HG03066 (cell line): ENCODE results near the gene DAB1.

ENCODE experiments used
- ATAC-seq: cut with Tn5 transposase; IDR thresholded peaks from one replicate; pipeline ENCODE4 v1.9.1; 2021; ENCODE audit warnings: low read depth; ENCODE audit not compliant: unreplicated experiment

DAB1 gene

GRCh38 chr1:57186455-57186854, 237.4 kb downstream of the DAB1 start:
- no peak for ATAC-seq

GRCh38 chr1:57179001-57179400, 244.9 kb downstream of the DAB1 start:
- ATAC-seq: no peak

GRCh38 chr1:57175506-57175905, 248.4 kb downstream of the DAB1 start:
- no peak for ATAC-seq

GRCh38 chr1:57172040-57172439, 251.8 kb downstream of the DAB1 start:
- no peak for ATAC-seq

GRCh38 chr1:57167997-57168396, 255.9 kb downstream of the DAB1 start:
- no peak for ATAC-seq

GRCh38 chr1:57165546-57165945, 258.3 kb downstream of the DAB1 start:
- ATAC-seq: no peak

- ATAC-seq: no peak
Measured at GRCh38 chr1:57164584-57164983, 259.3 kb downstream of the DAB1 start.

- ATAC-seq: no peak
Measured at GRCh38 chr1:57163789-57164188, 260.1 kb downstream of the DAB1 start.

GRCh38 chr1:57163325-57163724, 260.5 kb downstream of the DAB1 start:
- ATAC-seq: no peak

GRCh38 chr1:57162607-57163261, 261.1 kb downstream of the DAB1 start:
- no peak for ATAC-seq

GRCh38 chr1:57160594-57160993, 263.3 kb downstream of the DAB1 start:
- ATAC-seq: no peak

GRCh38 chr1:57158604-57158998, 265.3 kb downstream of the DAB1 start:
- ATAC-seq: no peak

- ATAC-seq: no peak
Measured at GRCh38 chr1:57157818-57158603, 265.8 kb downstream of the DAB1 start.

- no peak for ATAC-seq
Measured at GRCh38 chr1:57156907-57157306, 267.0 kb downstream of the DAB1 start.

GRCh38 chr1:57146100-57146499, 277.8 kb downstream of the DAB1 start:
- no peak for ATAC-seq

GRCh38 chr1:57142999-57143398, 280.9 kb downstream of the DAB1 start:
- ATAC-seq: no peak

GRCh38 chr1:57142169-57142568, 281.7 kb downstream of the DAB1 start:
- no peak for ATAC-seq

GRCh38 chr1:57138432-57139078, 285.3 kb downstream of the DAB1 start:
- no peak for ATAC-seq

GRCh38 chr1:57137980-57138379, 285.9 kb downstream of the DAB1 start:
- ATAC-seq: no peak

- no peak for ATAC-seq
Measured at GRCh38 chr1:57134803-57135202, 289.1 kb downstream of the DAB1 start.

GRCh38 chr1:57133686-57134085, 290.2 kb downstream of the DAB1 start:
- ATAC-seq: no peak
